Cardiac fibroblast (primary cell): ENCODE measurements around the gene SERPINA6.

ENCODE experiments used
- DNase-seq, 2 donors: peaks; one replicate each; pipeline versions ENCODE4 v3.0.0 to v3.0.0-alpha.2; 2010; ENCODE audit warnings: low read depth in 2 of 2
- H3K4me3 ChIP-seq, 2 donors: replicated peaks in 1 of 2; 1 replicate in 1 of 2; 2 replicates in 1 of 2; pipeline ENCODE4 v1.5.1; 2011; ENCODE audit warnings: low read depth in 2 of 2, low read length in 2 of 2, mild to moderate bottlenecking in 2 of 2, moderate library complexity in 1 of 2
- CTCF ChIP-seq: IDR thresholded peaks from one replicate; pipeline ENCODE4 v1.5.1; 2011; ENCODE audit warnings: low read depth, mild to moderate bottlenecking, low read length, inconsistent platforms

The SERPINA6 gene

GRCh38 chr14:94337274-94337673 lies 14.1 kb upstream of the SERPINA6 start:
- H3K4me3 ChIP-seq: no peak overlapping the region
- peak in 1 of 2 donors; percentile 51 for DNase-seq
- no peak for TF ChIP-seq CTCF

GRCh38 chr14:94334872-94335271 lies 11.7 kb upstream of the SERPINA6 start:
- no peak overlapping the region for H3K4me3 ChIP-seq
- DNase-seq: no peak
- no peak for TF ChIP-seq CTCF

GRCh38 chr14:94332587-94332986 lies 9.5 kb upstream of the SERPINA6 start:
- H3K4me3 ChIP-seq: no peak overlapping the region
- TF ChIP-seq CTCF: no peak
- DNase-seq: no peak

- no peak for DNase-seq
- no peak overlapping the region for H3K4me3 ChIP-seq
- no peak for TF ChIP-seq CTCF
These were observed 9.0 kb upstream of the SERPINA6 start for GRCh38 chr14:94332063-94332583.

GRCh38 chr14:94331462-94331861 lies 8.3 kb upstream of the SERPINA6 start:
- TF ChIP-seq CTCF: no peak
- no peak for DNase-seq
- H3K4me3 ChIP-seq: no peak overlapping the region

- no peak for TF ChIP-seq CTCF
- H3K4me3 ChIP-seq: no peak overlapping the region
- no peak for DNase-seq
These were observed 7.7 kb upstream of the SERPINA6 start for GRCh38 chr14:94330857-94331256.

- no peak for DNase-seq
- H3K4me3 ChIP-seq: no peak overlapping the region
- TF ChIP-seq CTCF: no peak
These were observed 7.3 kb upstream of the SERPINA6 start for GRCh38 chr14:94330432-94330831.
